ENCODE results near the gene SOCS2. TPM values are rescaled to one million over a fixed set of nuclear protein-coding genes. Genes with fewer than 3 reads are reported as not detected.

The SOCS2 gene
- total RNA-seq, 6 donors from 2014 or later, result 18.3 to 63.0 (median 34.6) TPM

GRCh38 chr12:93572712-93573551 is 457 bp downstream of the SOCS2 start:
- H3K4me1 ChIP-seq, result peaks cover 8 to 27% (median 14%) of the 10 kb centered on the region in 4 donors
- 8 to 9% methylated on average over 19 to 68 of the region's 75 CpGs for WGBS, 2 donors
- peak overlapping the region; percentile 89 to 95 (median 92) for H3K27ac ChIP-seq
- H3K4me3 ChIP-seq, result peak overlapping the region; percentile 78 to 97 (median 90)
- no peak for TF ChIP-seq EP300 (IDR thresholded peaks at IDR 0.05)
- TF ChIP-seq CTCF (IDR thresholded peaks at IDR 0.05), result no peak
- TF ChIP-seq POLR2AphosphoS5 (IDR thresholded peaks at IDR 0.05), result no peak
- ATAC-seq (ENCODE audit: low FRiP score in 2 of 2), result no peak
- peak in 1 of 2 donors; percentile 89 for DNase-seq
- H3K9me3 ChIP-seq, result no peaks in the 10 kb centered on the region
- H3K36me3 ChIP-seq, result peaks cover 0 to 17% (median 0%) of the 10 kb centered on the region in 4 donors
- peaks cover 0 to 8% (median 2%) of the 10 kb centered on the region in 4 donors for H3K27me3 ChIP-seq

DNA sequence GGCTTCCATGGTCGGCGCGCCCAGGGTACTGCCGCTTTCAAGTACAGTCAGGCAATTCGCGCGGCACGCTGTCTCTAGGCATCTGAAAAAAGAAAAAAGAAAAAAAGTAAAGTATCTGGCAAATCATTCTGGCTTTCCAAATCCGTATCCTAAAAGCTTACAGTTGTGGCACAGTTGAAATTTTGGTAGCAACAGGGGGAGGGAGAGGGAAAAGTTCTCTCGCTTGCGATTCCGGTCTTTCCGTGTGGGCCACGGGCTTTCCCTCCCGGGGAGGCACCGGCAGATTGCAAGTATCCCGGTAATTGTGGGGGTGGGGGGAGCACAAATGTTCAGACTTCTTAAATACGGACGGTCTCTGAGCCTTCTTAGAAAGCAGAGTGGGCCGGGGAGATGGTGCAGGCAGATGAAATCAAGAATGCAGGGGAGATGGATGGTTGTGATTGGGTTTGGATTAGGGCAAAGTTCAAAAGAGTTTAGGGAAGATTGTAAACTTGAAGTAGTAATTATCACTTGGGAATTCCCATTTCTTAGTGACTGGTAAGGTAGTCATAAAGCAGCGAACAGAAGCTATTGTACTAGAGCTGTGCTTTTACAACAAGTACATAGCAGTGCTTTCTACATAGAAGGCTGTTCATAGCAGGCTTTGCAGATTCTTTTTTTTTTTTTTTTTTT is 1.2 kb downstream of the SOCS2 start:
- peaks cover 0 to 8% (median 2%) of the 10 kb centered on the region in 4 donors for H3K27me3 ChIP-seq
- peaks cover 8 to 27% (median 14%) of the 10 kb centered on the region in 4 donors for H3K4me1 ChIP-seq
- H3K4me3 ChIP-seq, result peak overlapping the region; percentile 78 to 97 (median 90)
- no peaks in the 10 kb centered on the region for H3K9me3 ChIP-seq
- WGBS, 2 donors, result 23% methylated on average over 21 of the region's 21 CpGs
- DNase-seq (no peak), ATAC-seq (ENCODE audit: low FRiP score in 2 of 2) (no peak)
- H3K27ac ChIP-seq, result peak overlapping the region; percentile 89 to 95 (median 92)
- no peak for TF ChIP-seq EP300 (IDR thresholded peaks at IDR 0.05)
- TF ChIP-seq POLR2A (IDR thresholded peaks at IDR 0.05), result no peak
- TF ChIP-seq POLR2AphosphoS5 (IDR thresholded peaks at IDR 0.05), result no peak
- no peak for TF ChIP-seq CTCF (IDR thresholded peaks at IDR 0.05)
- H3K36me3 ChIP-seq, result peaks cover 0 to 17% (median 0%) of the 10 kb centered on the region in 4 donors

- no peak for TF ChIP-seq CTCF (IDR thresholded peaks at IDR 0.05)
- WGBS, 2 donors, result 48 to 54% methylated on average over 3 of the region's 3 CpGs
- no peak for DNase-seq
- peaks cover 0 to 4% (median 0%) of the 10 kb centered on the region in 4 donors for H3K27me3 ChIP-seq
- peaks cover 8 to 31% (median 17%) of the 10 kb centered on the region in 4 donors for H3K4me1 ChIP-seq
- H3K4me3 ChIP-seq, result no peak overlapping the region
- H3K27ac ChIP-seq, result no peak overlapping the region
- peaks cover 0 to 17% (median 0%) of the 10 kb centered on the region in 4 donors for H3K36me3 ChIP-seq
- no peak for ATAC-seq (ENCODE audit: low FRiP score in 2 of 2)
- no peaks in the 10 kb centered on the region for H3K9me3 ChIP-seq
Measured at GRCh38 chr12:93577222-93577621, 4.7 kb downstream of the SOCS2 start.

- no peak for DNase-seq
- Histone ChIP-seq H3K9me3 (no peaks in the 10 kb centered on the region), H3K27me3 (peaks cover 0 to under 1% (median 0%) of the 10 kb centered on the region in 4 donors), H3K36me3 (peaks cover 0 to 17% (median 0%) of the 10 kb centered on the region in 4 donors), H3K4me3 (no peak overlapping the region), H3K27ac (no peak overlapping the region), H3K4me1 (peaks cover under 1 to 26% (median 11%) of the 10 kb centered on the region in 4 donors)
- TF ChIP-seq POLR2A (IDR thresholded peaks at IDR 0.05) (no peak), EP300 (IDR thresholded peaks at IDR 0.05) (no peak), CTCF (IDR thresholded peaks at IDR 0.05) (no peak), POLR2AphosphoS5 (IDR thresholded peaks at IDR 0.05) (no peak)
- no peak for ATAC-seq (ENCODE audit: low FRiP score in 2 of 2)
- 78 to 80% methylated on average over 5 of the region's 5 CpGs for WGBS, 2 donors
Measured at GRCh38 chr12:93578221-93578620, 5.7 kb downstream of the SOCS2 start.
